Activated CD8-positive, alpha-beta memory T cell treated with anti-CD3 and anti-CD28 coated beads, Interleukin-2, amount 50 U/mL, for 1 hour (primary cell): Measurements from ENCODE around the gene CCDC117.
"Not testable (repeated sequence)": the region's sequence is repeated elsewhere in the genome, so short reads cannot be mapped to it uniquely, and the experiment has no call there.

Experiments
- DNase-seq: peaks from one replicate; pipeline ENCODE4 v3.0.0-alpha.2; 2020; ENCODE audit errors: extremely low read depth

CCDC117 gene, protein sequence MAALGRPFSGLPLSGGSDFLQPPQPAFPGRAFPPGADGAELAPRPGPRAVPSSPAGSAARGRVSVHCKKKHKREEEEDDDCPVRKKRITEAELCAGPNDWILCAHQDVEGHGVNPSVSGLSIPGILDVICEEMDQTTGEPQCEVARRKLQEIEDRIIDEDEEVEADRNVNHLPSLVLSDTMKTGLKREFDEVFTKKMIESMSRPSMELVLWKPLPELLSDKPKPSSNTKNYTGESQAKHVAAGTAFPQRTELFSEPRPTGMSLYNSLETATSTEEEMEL

DNA sequence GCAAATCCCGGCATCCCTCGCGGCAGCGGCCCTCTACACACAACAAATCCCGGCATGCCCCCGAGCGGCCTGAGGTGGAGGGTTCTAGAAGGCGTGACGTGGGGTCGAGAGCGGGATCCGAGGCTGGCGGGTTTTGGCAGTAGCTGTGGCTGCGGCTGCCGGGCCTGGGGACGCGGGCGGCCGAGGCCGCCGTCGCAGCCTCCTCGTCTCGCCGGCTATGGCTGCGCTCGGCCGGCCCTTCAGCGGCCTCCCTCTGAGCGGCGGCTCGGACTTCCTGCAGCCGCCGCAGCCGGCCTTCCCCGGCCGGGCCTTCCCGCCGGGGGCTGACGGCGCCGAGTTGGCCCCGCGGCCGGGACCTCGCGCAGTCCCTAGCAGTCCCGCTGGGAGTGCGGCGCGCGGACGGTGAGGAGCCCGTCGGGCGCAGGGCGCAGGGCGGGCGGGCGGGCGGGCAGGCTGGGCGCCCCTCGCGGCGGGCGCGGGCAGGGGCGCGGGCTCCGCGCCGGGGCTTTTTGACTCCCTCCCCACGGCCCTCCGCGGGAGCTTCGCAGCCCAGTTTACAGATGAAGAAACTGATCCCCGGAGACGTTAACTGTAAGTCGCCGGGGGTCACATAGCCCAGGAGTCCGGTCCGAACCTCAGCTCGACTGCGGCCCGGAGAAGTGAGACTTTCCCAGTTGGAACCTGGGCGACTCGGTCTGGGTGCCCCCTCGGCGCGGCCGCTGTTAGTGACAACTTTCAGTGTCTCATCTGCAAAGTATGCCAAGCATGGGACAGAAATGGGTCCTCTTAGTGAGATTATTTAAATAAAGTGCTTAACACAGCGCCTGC lies at the start of gene CCDC117:
TSS of gene CCDC117 (plus strand) at position 63 of the 828 bp plus-strand sequence. CDS start at position 218, 155 bp downstream.
- peak; percentile 79 for DNase-seq

DNA sequence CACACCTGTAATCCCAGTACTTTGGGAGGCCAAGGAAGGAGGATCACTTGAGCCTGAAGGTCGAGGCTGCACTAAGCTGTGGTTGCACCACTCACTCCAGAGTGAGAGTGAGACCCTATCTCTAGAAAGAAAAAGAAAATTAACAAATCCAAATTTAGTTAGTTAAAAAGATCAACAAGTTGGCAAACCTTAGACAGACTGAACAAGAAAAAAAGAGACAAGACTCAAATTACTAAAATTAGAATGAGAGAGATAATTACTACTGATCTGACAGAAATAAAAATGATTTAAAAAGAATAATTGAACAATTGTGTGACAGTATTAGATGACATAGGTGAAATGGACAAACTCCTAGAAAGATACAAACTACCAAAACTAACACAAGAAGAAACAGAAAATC lies 44.5 kb upstream of the CCDC117 start:
- no peak for DNase-seq

DNA sequence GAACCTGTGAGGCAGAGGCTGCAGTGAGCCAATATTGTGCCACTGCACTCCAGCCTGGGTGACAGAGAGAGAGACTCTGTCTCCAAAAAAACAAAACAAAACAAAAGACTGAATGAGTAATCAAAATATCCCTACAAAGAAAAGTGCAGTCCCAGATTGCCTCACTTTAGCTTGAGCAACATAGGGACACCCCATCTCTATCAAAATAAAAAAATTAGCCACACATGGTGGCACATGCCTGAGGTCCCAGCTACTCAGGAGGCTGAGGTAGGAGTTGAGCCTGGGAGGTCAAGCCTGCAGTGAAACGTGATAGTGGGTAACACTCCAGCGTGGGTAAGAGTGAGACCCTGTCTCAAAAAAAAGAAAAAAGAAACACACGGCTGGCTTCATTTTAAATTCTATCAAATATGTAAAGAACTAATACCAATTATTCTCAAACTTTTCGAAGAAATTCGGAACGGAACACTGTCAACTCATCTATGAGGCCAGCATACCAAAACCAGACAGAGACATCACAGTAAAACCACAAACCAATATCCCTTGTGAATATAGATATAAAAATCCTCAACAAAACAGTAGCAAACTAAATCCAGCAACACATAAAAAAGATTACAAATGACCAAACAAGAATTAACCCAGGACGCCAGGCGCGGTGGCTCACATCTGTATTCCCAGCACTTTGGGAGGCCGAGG lies 43.7 kb upstream of the CCDC117 start:
- DNase-seq, result no peak

DNA sequence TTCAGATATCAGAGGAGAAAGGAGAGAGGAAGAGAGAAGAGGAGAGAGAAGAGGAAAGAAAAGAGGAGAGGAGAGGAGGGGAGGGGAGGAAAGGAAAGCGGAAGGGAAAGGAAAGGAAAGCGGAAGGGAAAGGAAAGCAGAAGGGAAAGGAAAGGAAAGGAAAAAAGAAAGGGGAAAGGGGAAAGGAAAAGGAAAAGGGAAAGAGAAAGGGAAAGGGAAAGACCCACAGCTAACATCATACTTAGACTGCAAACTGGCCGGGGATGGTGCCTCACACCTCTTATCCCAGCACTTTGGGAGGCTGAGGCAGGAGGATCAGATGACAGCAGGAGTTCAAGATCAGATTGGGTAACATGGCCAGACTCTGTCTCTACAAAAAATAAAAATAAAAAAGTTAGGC lies 42.3 kb upstream of the CCDC117 start:
- DNase-seq, result no peak

DNA sequence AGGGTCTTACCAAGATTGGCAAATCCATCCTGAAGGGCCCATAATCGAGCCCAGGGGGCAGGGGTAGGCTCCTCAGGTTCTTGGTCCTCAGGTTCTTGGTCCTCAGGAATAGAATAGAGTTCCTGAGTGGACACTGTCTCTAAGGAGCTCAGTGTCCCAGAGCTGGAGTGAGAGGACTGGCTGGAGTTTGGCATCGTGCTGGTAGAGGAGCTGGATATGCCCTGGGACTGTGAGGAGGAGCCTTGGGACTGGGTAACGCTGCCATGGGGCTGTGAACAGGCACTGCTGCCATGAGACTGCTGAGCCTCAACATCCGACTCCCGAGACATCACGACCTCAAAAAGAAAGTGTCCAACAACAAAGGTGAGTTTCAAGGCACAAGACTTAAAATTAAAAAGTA lies 38.1 kb upstream of the CCDC117 start:
- no peak for DNase-seq

DNA sequence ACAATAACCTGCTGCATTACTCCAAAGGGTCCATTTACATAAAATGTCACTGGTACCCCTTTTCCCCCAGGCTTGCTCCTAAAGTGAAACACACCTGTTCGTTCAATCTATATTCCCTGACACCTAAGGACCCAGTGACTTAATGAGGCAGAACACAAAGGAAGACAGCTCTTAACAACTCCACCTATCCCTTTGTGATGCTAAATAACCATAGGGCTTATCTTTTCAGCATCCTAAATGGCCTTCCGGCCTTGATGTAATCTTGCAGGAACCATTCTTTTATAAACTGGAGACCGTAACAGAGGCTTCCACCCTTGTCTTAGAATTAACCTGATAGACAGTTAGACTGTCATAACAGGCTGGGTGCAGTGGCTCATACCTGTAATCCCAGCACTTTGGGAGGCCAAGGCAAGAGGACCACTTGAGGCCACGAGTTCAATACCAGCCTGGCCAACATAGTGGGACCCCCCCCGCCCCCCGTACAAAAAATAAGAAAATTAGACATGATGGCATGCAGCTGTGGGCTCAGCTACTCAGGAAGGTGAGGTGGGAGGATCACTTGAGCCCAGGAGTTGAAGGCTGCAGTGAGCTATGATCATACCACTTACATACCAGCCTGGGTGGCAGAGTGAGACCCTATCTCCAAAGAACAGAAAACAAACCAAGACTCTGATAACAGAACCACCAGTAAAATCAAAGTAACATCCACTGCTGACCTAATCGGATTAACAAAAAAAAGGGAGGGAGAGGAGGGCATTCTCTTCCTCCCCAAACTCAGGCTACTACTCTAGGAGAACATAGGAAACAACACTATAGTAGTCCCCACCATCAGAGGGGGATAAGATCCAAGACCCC lies 36.0 kb upstream of the CCDC117 start:
- no peak for DNase-seq

DNA sequence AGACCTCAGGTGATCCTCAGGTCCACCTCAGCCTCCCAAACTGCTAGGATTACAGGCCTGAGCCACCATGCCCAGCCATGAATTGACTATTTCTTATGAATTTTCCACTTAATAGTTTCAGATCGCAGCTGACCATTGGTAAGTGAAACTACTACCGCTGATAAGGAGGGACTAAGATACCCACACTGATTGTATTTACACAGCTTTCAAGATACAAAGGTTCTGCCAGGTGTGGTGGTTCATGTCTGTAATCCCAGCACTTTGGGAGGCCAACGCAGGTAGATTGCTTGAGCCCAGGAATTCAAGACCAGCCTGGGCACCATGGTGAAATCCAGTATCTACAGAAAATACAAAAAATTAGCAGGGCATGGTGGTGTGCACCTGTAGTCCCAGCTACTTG lies 34.8 kb upstream of the CCDC117 start:
- DNase-seq, result no peak

DNA sequence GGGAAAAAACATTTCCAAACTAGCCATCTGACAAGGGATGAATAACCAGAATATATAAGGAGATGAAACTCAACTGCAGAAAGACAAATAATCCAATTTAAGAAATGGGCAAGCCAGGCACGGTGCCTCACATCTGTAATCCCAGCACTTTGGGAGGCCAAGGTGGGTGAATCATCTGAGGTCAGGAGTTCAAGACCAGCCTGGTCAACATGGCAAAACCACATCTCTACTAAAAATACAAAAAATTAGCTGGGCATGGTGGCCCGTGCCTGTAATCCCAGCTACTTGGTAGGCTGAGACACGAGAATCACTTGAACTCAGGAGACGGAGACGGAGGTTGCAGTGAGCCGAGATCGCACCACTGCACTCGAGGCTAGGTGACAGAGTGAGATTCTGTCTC lies 33.6 kb upstream of the CCDC117 start:
- not testable (repeated sequence) for DNase-seq

DNA sequence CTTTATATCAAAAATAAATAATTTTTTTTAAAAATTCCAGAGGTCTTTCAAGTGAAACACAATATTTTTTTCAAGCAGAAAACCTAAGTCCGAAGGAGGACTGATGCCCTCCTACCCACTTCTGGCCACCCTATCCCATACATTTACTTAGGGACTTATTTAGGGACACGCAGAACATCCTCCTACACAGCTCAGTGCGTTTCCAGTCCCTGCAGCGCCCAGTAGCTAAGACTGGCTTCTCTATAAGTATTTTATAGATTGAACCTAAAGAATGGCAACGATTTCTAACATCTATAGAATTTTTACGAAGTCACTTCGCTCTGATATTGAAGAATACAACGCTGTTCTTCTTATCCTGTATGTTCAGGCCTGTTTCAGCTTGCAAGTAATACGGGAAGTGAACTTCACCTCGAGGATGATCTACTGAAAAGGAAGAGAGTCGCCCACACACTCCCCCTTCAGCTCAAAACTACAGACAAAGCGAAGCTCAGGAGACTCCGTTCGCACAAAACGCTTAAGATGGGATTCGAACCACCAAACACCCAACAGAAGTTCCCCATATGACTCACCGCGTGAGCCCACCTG lies 31.2 kb upstream of the CCDC117 start:
- no peak for DNase-seq

DNA sequence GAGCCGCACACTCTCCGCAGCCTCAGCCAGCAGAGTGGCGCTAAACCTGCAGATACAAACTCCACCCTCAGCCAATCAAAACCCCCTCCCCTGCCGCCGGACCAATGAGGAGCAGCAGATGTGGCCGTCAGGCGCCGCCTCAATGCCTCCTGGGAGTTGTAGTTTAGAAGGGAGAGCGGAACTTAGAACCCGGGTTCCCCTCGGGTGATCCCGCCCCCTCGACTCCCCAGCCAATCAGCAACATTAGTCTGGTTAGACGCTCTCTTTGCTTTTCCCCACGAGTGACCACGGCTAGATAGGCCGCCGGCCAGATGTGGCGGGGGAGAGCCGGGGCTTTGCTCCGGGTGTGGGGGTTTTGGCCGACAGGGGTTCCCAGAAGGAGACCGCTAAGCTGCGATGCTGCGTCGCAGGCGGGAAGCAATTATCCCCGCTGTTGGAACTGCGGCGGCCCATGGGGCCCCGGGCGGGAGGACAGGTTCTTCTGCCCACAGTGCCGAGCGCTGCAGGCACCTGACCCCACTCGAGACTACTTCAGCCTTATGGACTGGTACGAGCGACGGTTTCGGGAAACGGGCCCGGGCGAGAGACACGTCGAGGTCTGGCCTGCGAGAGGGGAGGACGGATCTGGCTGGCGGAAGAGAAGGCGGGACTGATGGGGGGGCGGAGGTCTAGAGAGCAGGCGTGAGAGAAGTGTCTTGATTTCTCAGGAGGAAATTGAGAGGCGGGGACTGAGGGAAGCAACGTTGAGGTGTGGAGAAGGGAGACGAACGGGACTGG lies 30.5 kb upstream of the CCDC117 start, which contains the start of the genes CHEK2 and HSCB:
TSS of gene CHEK2 (minus strand) at position 36 of the 777 bp plus-strand sequence. CDS start 7,099 bp downstream, outside the sequence.
TSS of gene HSCB (plus strand) at position 255 of the 777 bp plus-strand sequence. CDS start at position 312, 57 bp downstream.
- DNase-seq, result peak; percentile 94

DNA sequence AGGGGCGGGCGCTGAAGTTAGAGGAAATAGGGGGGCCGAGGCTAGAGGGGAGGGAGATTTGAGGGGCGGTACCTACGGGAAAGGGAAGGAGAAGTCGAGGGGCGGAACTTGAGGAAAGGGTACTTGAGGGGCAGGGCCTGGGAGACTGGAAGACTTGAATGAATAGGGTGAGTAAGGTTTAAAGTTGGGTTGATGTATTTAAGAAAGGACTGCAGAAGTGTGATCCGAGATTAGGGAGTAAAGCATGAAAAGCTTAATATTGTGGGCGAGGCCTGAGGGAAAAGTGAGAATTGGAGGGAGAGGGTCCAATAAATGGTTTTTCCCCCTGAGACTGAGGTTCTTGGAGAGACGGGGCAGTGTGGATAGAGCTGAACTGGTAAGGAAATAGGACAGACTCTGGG lies 29.9 kb upstream of the CCDC117 start:
- no peak for DNase-seq

DNA sequence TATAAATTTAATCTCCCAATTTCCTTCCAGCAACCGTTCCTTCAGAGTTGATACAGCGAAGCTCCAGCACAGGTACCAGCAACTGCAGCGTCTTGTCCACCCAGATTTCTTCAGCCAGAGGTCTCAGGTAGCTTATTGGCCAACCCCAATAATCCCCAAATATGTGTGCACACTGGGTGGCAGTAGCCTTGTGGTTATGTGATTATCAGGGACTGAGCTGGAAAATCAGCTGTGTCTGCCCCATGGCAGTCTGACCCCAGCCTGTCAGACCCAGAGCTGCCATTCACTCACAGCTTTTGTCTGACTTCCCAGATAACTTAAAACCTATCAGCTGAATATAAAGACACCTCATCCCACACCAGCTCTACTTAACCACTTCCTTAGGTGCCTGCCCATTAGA lies 28.6 kb upstream of the CCDC117 start:
- no peak for DNase-seq

DNA sequence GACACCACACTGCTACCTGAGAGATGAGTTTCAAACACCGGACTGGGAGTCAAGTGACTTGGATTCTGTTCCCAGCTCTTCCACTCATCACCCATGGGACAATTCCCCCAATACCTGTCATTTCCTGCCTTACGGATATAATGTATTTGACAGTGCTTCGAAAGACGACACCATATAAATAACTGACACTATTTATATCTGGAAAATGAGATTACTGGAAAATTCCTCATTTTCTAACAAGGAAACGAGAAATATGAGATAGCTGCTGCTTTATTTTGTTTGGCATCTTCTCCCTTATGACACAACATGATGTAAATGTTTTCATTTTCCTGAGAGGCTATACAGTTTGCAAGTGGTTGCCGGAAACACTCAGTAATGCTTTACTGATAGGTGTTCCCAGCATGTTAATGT lies 22.0 kb upstream of the CCDC117 start:
- no peak for DNase-seq

DNA sequence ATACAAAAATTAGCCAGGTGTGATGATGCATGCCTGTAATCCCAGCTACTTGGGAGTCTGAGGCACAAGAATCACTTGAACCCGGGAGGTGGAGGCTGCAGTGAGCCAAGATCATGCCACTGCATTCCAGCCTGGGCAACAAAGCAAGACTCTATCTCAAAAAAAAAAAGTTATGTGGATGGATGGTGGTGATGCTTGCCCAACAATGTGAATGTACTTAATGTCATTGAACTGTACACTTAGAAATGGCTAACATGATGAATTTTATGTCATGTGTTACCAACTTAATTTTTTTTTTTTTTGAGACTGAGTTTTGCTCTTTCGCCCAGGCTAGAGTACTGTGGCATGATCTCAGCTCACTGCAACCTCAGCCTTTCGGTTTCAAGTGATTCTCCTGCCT lies 18.0 kb upstream of the CCDC117 start:
- DNase-seq, result not testable (repeated sequence)

DNA sequence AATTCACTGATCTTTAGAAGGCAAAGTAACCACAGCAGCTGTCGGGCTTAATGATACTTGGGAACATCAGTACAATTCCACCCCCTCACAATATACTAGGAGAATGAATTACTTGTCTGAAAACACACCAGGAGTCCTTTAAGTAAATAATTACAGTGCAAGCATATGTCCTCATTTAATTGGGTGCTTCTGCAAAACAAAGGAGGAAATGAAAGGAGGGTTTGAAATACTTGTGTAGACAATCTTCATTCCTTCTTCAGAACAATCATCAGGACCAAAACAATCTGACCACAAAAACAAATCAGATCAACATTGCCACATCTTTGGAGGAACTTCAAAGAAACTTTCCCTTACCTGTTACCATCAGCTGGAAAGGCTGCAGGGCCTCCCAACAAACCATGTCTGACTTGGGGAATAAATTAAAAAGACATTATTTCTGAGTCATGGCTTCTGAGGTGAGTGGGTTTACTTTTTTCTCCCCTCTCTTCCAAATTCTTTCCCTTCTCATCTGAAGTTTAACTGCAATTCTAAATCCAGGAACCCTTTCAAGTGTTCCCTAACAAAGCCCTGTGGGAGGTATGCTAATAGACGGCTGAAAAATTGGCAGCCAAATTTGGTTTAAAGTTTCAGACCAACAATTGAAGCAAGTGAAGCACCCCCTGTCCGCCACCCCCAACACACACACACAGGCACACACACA lies 12.5 kb upstream of the CCDC117 start:
- DNase-seq, result no peak

DNA sequence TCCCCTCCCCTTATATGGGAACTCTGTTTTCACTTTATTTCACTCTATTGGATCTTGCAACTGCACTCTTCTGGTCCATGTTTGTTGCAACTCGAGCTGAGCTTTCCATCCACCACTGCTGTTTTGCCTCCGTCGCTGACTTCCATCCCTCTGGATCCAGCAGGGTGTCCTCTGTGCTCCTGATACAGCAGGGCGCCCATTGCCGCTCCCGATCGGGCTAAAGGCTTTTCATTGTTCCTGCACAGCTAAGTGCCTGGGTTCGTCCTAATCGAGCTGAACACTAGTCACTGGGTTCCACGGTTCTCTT lies 11.1 kb upstream of the CCDC117 start:
- no peak for DNase-seq

DNA sequence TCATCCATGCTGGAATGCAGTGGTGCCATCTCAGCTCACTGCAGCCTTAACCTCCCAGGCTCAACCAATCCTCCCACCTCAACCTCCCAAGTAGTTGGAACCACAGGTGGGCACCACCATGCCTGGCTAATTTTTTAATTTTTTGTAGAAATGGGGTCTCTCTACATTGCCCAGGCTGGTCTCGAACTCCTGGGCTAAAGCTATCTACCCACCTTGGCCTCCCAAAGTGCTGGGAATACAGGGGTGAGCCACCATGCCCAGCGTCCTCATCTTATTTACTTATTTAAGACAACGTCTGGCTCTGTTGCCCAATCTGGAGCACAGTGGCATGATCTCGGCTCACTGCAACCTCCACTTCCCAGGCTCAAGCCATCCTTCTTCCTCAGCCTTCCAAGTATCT lies 10.5 kb upstream of the CCDC117 start:
- not testable (repeated sequence) for DNase-seq

DNA sequence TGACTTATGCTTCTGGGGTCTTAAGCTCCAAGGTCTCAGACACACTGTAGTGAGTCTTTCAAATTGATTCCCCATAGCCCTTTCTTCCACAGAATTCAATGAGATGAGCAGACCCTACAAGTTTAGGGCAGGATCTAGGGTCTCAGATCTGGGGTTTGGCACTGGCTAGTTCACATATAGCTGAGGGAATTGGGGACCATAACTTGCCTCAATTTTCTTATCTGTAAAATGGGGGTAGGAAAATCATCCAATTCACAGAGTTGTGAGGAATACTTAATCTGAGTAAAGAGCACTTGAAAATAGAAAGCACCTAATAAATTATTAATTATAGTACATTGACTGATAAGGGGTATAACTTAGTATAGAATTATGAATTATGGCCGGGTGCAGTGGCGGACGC lies 5.9 kb upstream of the CCDC117 start:
- DNase-seq, result no peak

DNA sequence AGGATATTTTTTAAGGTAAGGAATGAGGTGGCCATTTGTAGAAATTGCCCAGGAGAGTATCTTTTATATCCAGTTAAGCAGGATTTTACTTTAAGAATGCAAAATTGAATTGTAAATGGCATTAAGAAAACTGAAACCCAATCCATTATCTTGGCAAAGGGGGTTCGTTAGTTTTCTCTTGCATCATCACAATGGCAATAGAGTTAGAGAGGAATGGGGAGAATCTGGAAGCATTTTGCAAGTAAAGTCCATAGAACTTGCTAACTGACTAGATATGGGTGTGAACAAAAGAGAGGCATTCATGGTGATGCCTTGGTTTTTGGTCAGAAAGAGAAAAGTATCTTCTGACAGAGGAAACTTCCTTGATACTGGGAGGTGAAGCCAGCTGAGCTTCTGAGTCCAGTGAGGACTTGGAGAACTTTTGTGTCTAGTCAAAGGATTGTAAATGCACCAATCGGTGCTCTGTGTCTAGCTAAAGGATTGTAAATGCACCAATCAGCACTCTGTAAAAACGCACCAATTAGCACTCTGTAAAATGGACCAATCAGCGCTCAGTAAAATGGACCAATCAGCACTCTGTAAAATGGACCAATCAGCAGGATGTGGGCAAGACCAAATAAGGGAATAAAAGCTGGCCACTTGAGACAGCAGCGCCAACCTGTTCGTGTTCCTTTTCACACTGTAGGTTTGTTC lies 3.6 kb upstream of the CCDC117 start:
- no peak for DNase-seq
